IMR-90 (cell line): ENCODE measurements around the gene CBX6. TPM values are rescaled to one million over a fixed set of nuclear protein-coding genes. Genes with fewer than 3 reads are reported as not detected.

Source experiments
- ATAC-seq: fragments of 200-7000 bp; cut with Tn5 transposase; 2 replicates; pipeline ENCODE4 v1.9.1; 2020; ENCODE audit warnings: low read depth, mild to moderate bottlenecking, moderate library complexity
- BruUV-seq: library from RNA; stranded (reverse); fragments of 400-500 nt; replicated peaks from 2 replicates; lab custom pipeline; 2021; lab: Mats Ljungman, UMichigan
- CTCF ChIA-PET: fragments of 300-600 bp; formaldehyde crosslinking; extraction: SDS; loops from one replicate; lab custom pipeline; 2021; ENCODE audit warnings: antibody characterized with exemption; lab: Yijun Ruan, JAX
- POLR2A ChIA-PET: fragments of 300-600 bp; sonication (Branson Sonifier 250); formaldehyde crosslinking; loops from one replicate; lab custom pipeline; 2022; ENCODE audit warnings: antibody characterized with exemption; ENCODE audit not compliant: unreplicated experiment; lab: Charles Lee
- DNase-seq: peaks from one replicate; pipeline ENCODE4 v3.0.0; 2013
- H2AFZ ChIP-seq: replicated peaks from 2 replicates; pipeline ENCODE3; 2013; ENCODE audit warnings: low read length, mild to moderate bottlenecking; ENCODE audit not compliant: poor library complexity
- H2AK5ac ChIP-seq: 2 replicates; pipeline ENCODE4 v1.6.1; 2013; ENCODE audit warnings: low read depth, low read length, inconsistent platforms
- H2AK9ac ChIP-seq: replicated peaks from 2 replicates; pipeline ENCODE3; 2013; ENCODE audit warnings: mild to moderate bottlenecking, low read depth, low read length, moderate library complexity; ENCODE audit not compliant: poor library complexity
- H2BK120ac ChIP-seq: 2 replicates; pipeline ENCODE4 v1.6.1; 2013; ENCODE audit warnings: low read depth, low read length, inconsistent platforms
- H2BK15ac ChIP-seq: 3 replicates; pipeline ENCODE4 v1.6.1; 2013; ENCODE audit warnings: low read depth, low read length, inconsistent platforms
- H2BK20ac ChIP-seq: 2 replicates; pipeline ENCODE4 v1.6.1; 2013; ENCODE audit warnings: low read depth, mild to moderate bottlenecking, inconsistent platforms, low read length, moderate library complexity
- H2BK5ac ChIP-seq: 2 replicates; pipeline ENCODE4 v1.6.1; 2013; ENCODE audit warnings: mild to moderate bottlenecking, low read depth, low read length, inconsistent platforms; ENCODE audit not compliant: poor library complexity, severe bottlenecking
- H3K14ac ChIP-seq: replicated peaks from 2 replicates; pipeline ENCODE4 v1.6.1; 2013; ENCODE audit warnings: low read depth, low read length, inconsistent platforms
- H3K18ac ChIP-seq: 2 replicates; pipeline ENCODE4 v1.6.1; 2013; ENCODE audit warnings: low read depth, low read length, control low read depth
- H3K23ac ChIP-seq: 2 replicates; pipeline ENCODE4 v1.6.1; 2013; ENCODE audit warnings: low read depth, low read length, inconsistent platforms
- H3K27ac ChIP-seq: 2 replicates; pipeline ENCODE4 v1.5.1; 2013; ENCODE audit warnings: mild to moderate bottlenecking, control low read depth, low read length; ENCODE audit not compliant: insufficient read depth
- H3K27me3 ChIP-seq: 2 replicates; pipeline ENCODE4 v1.6.1; 2013; ENCODE audit warnings: low read length; ENCODE audit not compliant: control insufficient read depth, insufficient read depth
- H3K36me3 ChIP-seq: 2 replicates; pipeline ENCODE4 v1.6.1; 2013; ENCODE audit warnings: low read length, mixed read lengths; ENCODE audit not compliant: control insufficient read depth, insufficient read depth
- H3K4ac ChIP-seq: 2 replicates; pipeline ENCODE4 v1.6.1; 2013; ENCODE audit warnings: low read depth, low read length, inconsistent platforms
- H3K4me1 ChIP-seq: 2 replicates; pipeline ENCODE4 v1.6.1; 2013; ENCODE audit warnings: low read length, mixed read lengths; ENCODE audit not compliant: control insufficient read depth, insufficient read depth
- H3K4me2 ChIP-seq: 2 replicates; pipeline ENCODE4 v1.6.1; 2013; ENCODE audit warnings: low read depth, mild to moderate bottlenecking, control low read depth, low read length, moderate library complexity
- H3K4me3 ChIP-seq: 2 replicates; pipeline ENCODE4 v1.5.1; 2013; ENCODE audit warnings: low read depth, mild to moderate bottlenecking, control low read depth, low read length, moderate library complexity; ENCODE audit not compliant: insufficient read depth
- H3K56ac ChIP-seq: 2 replicates; pipeline ENCODE4 v1.6.1; 2013; ENCODE audit warnings: low read length, inconsistent platforms; ENCODE audit not compliant: insufficient read depth; ENCODE audit errors: extremely low read depth
- H3K79me1 ChIP-seq, 2 experiments: 2 replicates each; pipeline ENCODE4 v1.6.1; 2013; ENCODE audit warnings: low read length in 2 of 2, inconsistent platforms in 1 of 2, low read depth in 1 of 2
- H3K9ac ChIP-seq: 2 replicates; pipeline ENCODE4 v1.6.1; 2013; ENCODE audit warnings: low read depth, low read length, control low read depth
- H3K9me1 ChIP-seq: 2 replicates; pipeline ENCODE4 v1.6.1; 2013; ENCODE audit warnings: low read length, inconsistent platforms; ENCODE audit not compliant: insufficient read depth
- H3K9me3 ChIP-seq: 2 replicates; pipeline ENCODE4 v1.6.1; 2013; ENCODE audit warnings: low read length; ENCODE audit not compliant: control insufficient read depth, insufficient read depth
- H4K20me1 ChIP-seq: 2 replicates; pipeline ENCODE4 v1.6.1; 2013; ENCODE audit warnings: low read length, inconsistent platforms; ENCODE audit not compliant: insufficient read depth
- H4K5ac ChIP-seq: 2 replicates; pipeline ENCODE4 v1.6.1; 2013; ENCODE audit warnings: mild to moderate bottlenecking, low read depth, low read length, control low read depth
- H4K8ac ChIP-seq, 2 experiments: 2 replicates each; pipeline ENCODE4 v1.6.1; 2013; ENCODE audit warnings: low read depth in 2 of 2, low read length in 2 of 2, control low read depth in 1 of 2, inconsistent platforms in 1 of 2
- H4K91ac ChIP-seq: 2 replicates; pipeline ENCODE4 v1.6.1; 2013; ENCODE audit warnings: low read depth, low read length, inconsistent platforms; ENCODE audit not compliant: insufficient read depth
- FOS ChIP-seq: fragments of 150-350 bp; IDR thresholded peaks from 2 replicates; pipeline ENCODE4 v1.6.1; 2016; ENCODE audit warnings: low read depth, low read length
- POLR2A ChIP-seq: IDR thresholded peaks from 2 replicates; pipeline ENCODE4 v1.6.1; 2012; ENCODE audit warnings: mild to moderate bottlenecking, low read depth, low read length
- USF2 ChIP-seq: fragments of 150-350 bp; IDR thresholded peaks from 2 replicates; pipeline ENCODE4 v1.6.1; 2017; ENCODE audit warnings: mild to moderate bottlenecking, antibody characterized with exemption, low read length, low read depth
- WGBS, 2 experiments: methylation state at CpG; one replicate each; pipeline versions ENCODE4 v1.1.5 to v1.1.7; 2013; ENCODE audit warnings: missing lambda C conversion rate in 2 of 2; ENCODE audit not compliant: insufficient read length in 1 of 2; ENCODE audit errors: extremely low coverage in 2 of 2; 5-methylcytosine and 5-hydroxymethylcytosine counted together
- dilution Hi-C: fragments of 300-500 bp; cut with HindIII; formaldehyde crosslinking; loops from one replicate; pipeline ENCODE4 v1.14.3; 2018; ENCODE audit warnings: low sequenced_read_pairs; ENCODE audit not compliant: unreplicated experiment
- in situ Hi-C: fragments of 300-500 bp; cut with MboI; formaldehyde crosslinking; loops from 3 replicates; pipeline ENCODE4 v1.14.3; 2019; ENCODE audit warnings: low sequenced_read_pairs, inconsistent platforms, mixed read lengths
- intact Hi-C: fragments of 100-400 bp; cut with micrococcal nuclease; formaldehyde crosslinking; loops from 2 replicates; pipeline ENCODE4 v1.10.0; 2022
- polyA plus RNA-seq, 3 experiments: library from polyadenylated mRNA; depleted of rRNA; stranded (reverse); fragments of >200 nt; gene quantifications; 2 replicates each; pipeline ENCODE4 v1.2.3, GENCODE V29; 2012; ENCODE audit warnings: low replicate concordance in 1 of 3
- total RNA-seq: library from RNA; depleted of rRNA; stranded (reverse); fragments of >200 nt; gene quantifications from 2 replicates; pipeline ENCODE4 v1.2.3, GENCODE V29; 2012

The CBX6 gene
- total and polyA plus RNA-seq, 2 of the 4 experiments (the other 2 are of a cell fraction): 15.2 to 19.0 TPM

GRCh38 chr22:38831166-38831945, 40.7 kb downstream of the CBX6 start (continued):
- 0 out of 2 replicates have a peak, but pooled peaks have one; percentile 20 for TF ChIP-seq FOS

GRCh38 chr22:38830845-38831108, 41.2 kb downstream of the CBX6 start:
- Histone ChIP-seq H3K18ac (no peak overlapping the region), H2BK120ac (no peak overlapping the region), H3K4me1 (no peaks in the 10 kb centered on the region), H3K4me2 (no peak overlapping the region), H3K14ac (no peak overlapping the region), H3K4ac (no peak overlapping the region), H2AK5ac (no peak overlapping the region), H3K79me1 (no peaks in the 10 kb centered on the region), H3K36me3 (no peaks in the 10 kb centered on the region), H2BK5ac (no peak overlapping the region), H4K91ac (no peak overlapping the region), H3K56ac (no peak overlapping the region), H4K5ac (no peak overlapping the region), H3K9me3 (no peaks in the 10 kb centered on the region), H2BK15ac (no peak overlapping the region), H3K23ac (no peak overlapping the region), H2AK9ac (no peak overlapping the region), H2AFZ (peak overlapping the region; percentile 51), H4K8ac (no peak overlapping the region), H3K9ac (no peak overlapping the region), H2BK20ac (no peak overlapping the region), H3K27me3 (no peaks in the 10 kb centered on the region), H3K4me3 (no peak overlapping the region), H3K9me1 (no peaks in the 10 kb centered on the region), H3K27ac (no peak overlapping the region), H4K20me1 (no peaks in the 10 kb centered on the region; the same call in 1 of the 2 replicates)
- TF ChIP-seq USF2 (no peak), POLR2A (no peak)
- dilution Hi-C loops (no loop called here), in situ Hi-C loops (no loop called here), intact Hi-C loops (no loop called here)
- no peak for ATAC-seq
- no peak for DNase-seq
- WGBS, 2 experiments: no CpG with 5 or more reads among the region's 7 CpGs
- BruUV-seq: no TSS peak
- CTCF ChIA-PET: no interaction called here
- POLR2A ChIA-PET: no interaction called here
